ENCODE results near the gene STARD3NL. TPM values are rescaled to one million over a fixed set of nuclear protein-coding genes. Genes with fewer than 3 reads are reported as not detected.

STARD3NL gene
- total and polyA plus RNA-seq, 7 donors, result 11.1 to 28.5 (median 15.6) TPM

DNA sequence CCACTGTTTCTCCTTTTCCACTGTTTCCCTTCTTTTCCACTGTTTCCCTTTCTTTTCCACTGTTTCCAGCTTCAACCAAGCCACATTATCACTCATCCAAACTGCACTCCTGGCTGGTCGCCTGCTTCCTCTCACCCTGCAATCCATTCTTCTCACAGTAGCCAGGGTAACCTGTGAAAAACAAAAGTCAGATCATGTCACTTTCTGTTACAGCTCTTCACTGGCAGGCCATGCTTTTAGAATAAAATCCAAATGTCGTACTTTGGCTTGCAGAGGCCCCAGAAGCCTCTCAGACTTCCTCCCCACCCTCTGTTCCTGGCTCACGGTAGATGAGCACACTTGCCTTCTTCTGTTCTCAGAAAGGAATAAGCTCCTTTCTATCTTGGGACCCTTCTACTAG lies 33.9 kb downstream of the STARD3NL start:
- Histone ChIP-seq H3K27me3 (ENCODE audit: insufficient read depth in 3 of 3, low read length in 2 of 3) (no peaks in the 10 kb centered on the region), H3K4me1 (peaks cover 10% of the 10 kb centered on the region), H3K9me3 (no peaks in the 10 kb centered on the region), H3K36me3 (ENCODE audit: insufficient read depth in 1 of 2, low read depth in 1 of 2) (peaks cover 1 to 43% of the 10 kb centered on the region in 2 donors), H3K27ac (no peak overlapping the region), H3K4me3 (no peak overlapping the region)
- intact Hi-C loops (cut with DNase I), result loop anchor here in 1 of 2 donors (5.0 kb wide), 1 partner anchor 35 kb away; the partner anchor contains the start of gene STARD3NL
- TF ChIP-seq, protein P1, sequence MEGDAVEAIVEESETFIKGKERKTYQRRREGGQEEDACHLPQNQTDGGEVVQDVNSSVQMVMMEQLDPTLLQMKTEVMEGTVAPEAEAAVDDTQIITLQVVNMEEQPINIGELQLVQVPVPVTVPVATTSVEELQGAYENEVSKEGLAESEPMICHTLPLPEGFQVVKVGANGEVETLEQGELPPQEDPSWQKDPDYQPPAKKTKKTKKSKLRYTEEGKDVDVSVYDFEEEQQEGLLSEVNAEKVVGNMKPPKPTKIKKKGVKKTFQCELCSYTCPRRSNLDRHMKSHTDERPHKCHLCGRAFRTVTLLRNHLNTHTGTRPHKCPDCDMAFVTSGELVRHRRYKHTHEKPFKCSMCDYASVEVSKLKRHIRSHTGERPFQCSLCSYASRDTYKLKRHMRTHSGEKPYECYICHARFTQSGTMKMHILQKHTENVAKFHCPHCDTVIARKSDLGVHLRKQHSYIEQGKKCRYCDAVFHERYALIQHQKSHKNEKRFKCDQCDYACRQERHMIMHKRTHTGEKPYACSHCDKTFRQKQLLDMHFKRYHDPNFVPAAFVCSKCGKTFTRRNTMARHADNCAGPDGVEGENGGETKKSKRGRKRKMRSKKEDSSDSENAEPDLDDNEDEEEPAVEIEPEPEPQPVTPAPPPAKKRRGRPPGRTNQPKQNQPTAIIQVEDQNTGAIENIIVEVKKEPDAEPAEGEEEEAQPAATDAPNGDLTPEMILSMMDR (IDR thresholded peaks at IDR 0.05), result no peak
- 36 to 48% (median 40%) methylated on average over 3 of the region's 3 CpGs for WGBS, 3 donors
- peak in 1 of 2 donors; percentile 25 for DNase-seq
- ATAC-seq, result no peak

GRCh38 chr7:38215115-38215514 lies 37.1 kb downstream of the STARD3NL start:
- H3K27ac ChIP-seq, result peak overlapping the region; percentile 24
- no peaks in the 10 kb centered on the region for H3K27me3 ChIP-seq (ENCODE audit: insufficient read depth in 3 of 3, low read length in 2 of 3)
- H3K36me3 ChIP-seq (ENCODE audit: insufficient read depth in 1 of 2, low read depth in 1 of 2), result peaks cover 9 to 49% of the 10 kb centered on the region in 2 donors
- ATAC-seq (no peak), DNase-seq (no peak)
- H3K9me3 ChIP-seq, result no peaks in the 10 kb centered on the region
- TF ChIP-seq, protein P1 (IDR thresholded peaks at IDR 0.05), result no peak
- intact Hi-C loops (cut with DNase I), result no loop called here
- no peak overlapping the region for H3K4me3 ChIP-seq
- 56 to 70% (median 61%) methylated on average over 1 of the region's 1 CpG for WGBS, 3 donors
- H3K4me1 ChIP-seq, result peaks cover 10% of the 10 kb centered on the region

DNA sequence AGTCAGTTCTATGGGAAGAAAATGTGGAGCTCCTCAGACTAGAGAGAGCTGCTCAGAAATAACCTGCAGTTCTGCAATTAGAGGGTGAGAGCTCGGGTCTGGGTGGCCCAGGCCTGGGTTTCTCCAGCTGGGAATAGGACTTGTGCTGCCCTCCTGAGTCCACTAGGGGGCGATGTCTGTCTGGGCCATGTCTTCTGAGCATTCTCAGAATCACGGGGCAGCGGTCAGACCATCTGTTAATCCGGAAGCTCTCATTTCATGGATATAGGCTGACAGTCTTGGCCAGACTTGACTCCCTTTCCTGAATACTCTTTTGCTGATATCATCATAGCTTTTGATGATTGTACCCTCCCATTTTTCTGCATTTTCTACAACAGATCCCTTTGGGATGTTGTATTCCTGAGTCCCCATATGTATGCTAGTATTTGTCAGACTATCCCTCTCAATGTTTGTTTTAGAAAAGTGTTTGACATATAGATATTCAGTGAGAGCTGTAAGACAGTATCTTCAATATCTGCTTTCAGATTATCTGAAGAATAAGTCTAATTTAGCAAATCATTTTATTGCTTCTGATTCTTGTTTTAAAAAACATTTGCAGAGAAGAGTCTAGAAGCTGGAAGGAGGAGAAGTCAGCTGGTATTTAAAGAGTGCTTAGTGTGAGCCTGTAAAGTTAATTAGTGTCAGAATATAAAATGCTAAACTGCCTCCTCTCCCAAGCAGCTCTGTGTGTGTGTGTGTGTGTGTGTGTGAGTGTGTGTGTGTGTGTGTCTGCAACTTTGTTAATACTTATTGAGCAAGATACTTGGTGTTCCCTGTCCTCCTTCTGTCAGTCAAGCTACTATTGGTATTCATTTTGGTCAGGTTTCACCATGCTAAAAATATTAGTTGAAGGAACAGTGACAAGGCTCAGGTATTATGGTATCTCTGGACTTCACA lies 38.0 kb downstream of the STARD3NL start:
- Histone ChIP-seq H3K4me1 (peaks cover 7% of the 10 kb centered on the region), H3K27ac (peak overlapping the region; percentile 51), H3K4me3 (no peak overlapping the region), H3K27me3 (ENCODE audit: insufficient read depth in 3 of 3, low read length in 2 of 3) (no peaks in the 10 kb centered on the region), H3K36me3 (ENCODE audit: insufficient read depth in 1 of 2, low read depth in 1 of 2) (peaks cover 9 to 57% of the 10 kb centered on the region in 2 donors), H3K9me3 (no peaks in the 10 kb centered on the region)
- intact Hi-C loops (cut with DNase I), result no loop called here
- ATAC-seq (peak; percentile 92 to 93 (median 92)), DNase-seq (peak; percentile 76 to 85)
- TF ChIP-seq, protein P1 (IDR thresholded peaks at IDR 0.05), result peak; percentile 87
- WGBS, 3 donors, result 7 to 21% (median 9%) methylated on average over 5 of the region's 5 CpGs

- DNase-seq (no peak), ATAC-seq (no peak)
- Histone ChIP-seq H3K27ac (no peak overlapping the region), H3K4me3 (no peak overlapping the region), H3K4me1 (peaks cover 4% of the 10 kb centered on the region), H3K9me3 (no peaks in the 10 kb centered on the region), H3K27me3 (ENCODE audit: insufficient read depth in 3 of 3, low read length in 2 of 3) (no peaks in the 10 kb centered on the region), H3K36me3 (ENCODE audit: insufficient read depth in 1 of 2, low read depth in 1 of 2) (peaks cover 9 to 65% of the 10 kb centered on the region in 2 donors)
- 84 to 95% (median 90%) methylated on average over 2 of the region's 2 CpGs for WGBS, 3 donors
- TF ChIP-seq, protein P1 (IDR thresholded peaks at IDR 0.05), result no peak
- intact Hi-C loops (cut with DNase I), result no loop called here
Observed at GRCh38 chr7:38217672-38218071, 39.6 kb downstream of the STARD3NL start.
